Uterus (tissue), 2 donors: ENCODE data around the gene SDK2.

ENCODE experiments used
- CTCF ChIP-seq, 4 experiments: fragments of 200-600 bp in 2 of 4; fragments of 450-650 bp in 2 of 4; sonication (generic) in 2 of 4; IDR thresholded peaks; one replicate each; pipeline ENCODE4 v1.5.1; 2016 to 2019; ENCODE audit warnings: antibody characterized with exemption in 4 of 4, mild to moderate bottlenecking in 2 of 4, moderate library complexity in 1 of 4
- POLR2A ChIP-seq, 2 donors: fragments of 450-650 bp; IDR thresholded peaks; one replicate each; pipeline ENCODE4 v1.6.1; 2016; ENCODE audit warnings: antibody characterized with exemption in 2 of 2, mild to moderate bottlenecking in 1 of 2, moderate library complexity in 1 of 2

GRCh38 chr17:73495641-73496040 is 148.6 kb downstream of the SDK2 start:
- TF ChIP-seq CTCF (IDR thresholded peaks at IDR 0.05) (no peak), POLR2A (IDR thresholded peaks at IDR 0.05) (no peak)
